Thoracic aorta (tissue), 2 donors: Measurements from ENCODE around the gene RPS15. TPM values are rescaled to one million over a fixed set of nuclear protein-coding genes. Genes with fewer than 3 reads are reported as not detected.
"Not testable (repeated sequence)": the region's sequence is repeated elsewhere in the genome, so short reads cannot be mapped to it uniquely, and the experiment has no call there.

Experiments
- ATAC-seq: fragments of 150-250 bp; one replicate; pipeline ENCODE4 v1.8.0; 2017; ENCODE audit warnings: low read depth; ENCODE audit not compliant: insufficient number of reproducible peaks, low FRiP score
- DNase-seq: peaks from one replicate; pipeline ENCODE4 v3.0.0-alpha.2; 2020; ENCODE audit warnings: low spot score
- H3K27ac ChIP-seq, 2 donors: fragments of 200-600 bp; sonication (generic); 1 replicate in 1 of 2; 2 replicates in 1 of 2; pipeline ENCODE4 v1.5.1; 2016; ENCODE audit warnings: mild to moderate bottlenecking in 2 of 2, moderate library complexity in 2 of 2
- H3K27me3 ChIP-seq: fragments of 200-600 bp; sonication (generic); replicated peaks from 2 replicates; pipeline ENCODE4 v1.6.0; 2016; ENCODE audit warnings: mild to moderate bottlenecking; ENCODE audit not compliant: insufficient read depth
- H3K36me3 ChIP-seq: fragments of 200-600 bp; sonication (generic); one replicate; pipeline ENCODE4 v1.5.1; 2016
- H3K4me1 ChIP-seq, 2 donors: fragments of 200-600 bp; sonication (generic); 1 replicate in 1 of 2; 2 replicates in 1 of 2; pipeline versions ENCODE4 v1.5.1 to v1.6.0; 2016; ENCODE audit warnings: low read depth in 2 of 2, mild to moderate bottlenecking in 1 of 2; ENCODE audit not compliant: control insufficient read depth in 1 of 2
- H3K4me3 ChIP-seq: fragments of 200-600 bp; sonication (generic); 2 replicates; pipeline ENCODE4 v1.5.1; 2016; ENCODE audit warnings: mild to moderate bottlenecking
- H3K9me3 ChIP-seq: fragments of 200-600 bp; sonication (generic); 2 replicates; pipeline ENCODE4 v1.5.1; 2016
- total RNA-seq, 2 donors: library from RNA; depleted of rRNA; stranded (reverse); fragments of >200 nt; gene quantifications; one replicate each; pipeline versions ENCODE4 v1.1.0 to v1.2.3, GENCODE V29; 2016
- TF ChIP-seq, protein P1 (sequence below): fragments of 200-600 bp; sonication (generic); IDR thresholded peaks from one replicate; pipeline ENCODE4 v1.5.1; 2019; ENCODE audit warnings: antibody characterized with exemption

The RPS15 gene
- total RNA-seq, 2 donors from 2014 or later, result 1,512 to 2,119 TPM

DNA sequence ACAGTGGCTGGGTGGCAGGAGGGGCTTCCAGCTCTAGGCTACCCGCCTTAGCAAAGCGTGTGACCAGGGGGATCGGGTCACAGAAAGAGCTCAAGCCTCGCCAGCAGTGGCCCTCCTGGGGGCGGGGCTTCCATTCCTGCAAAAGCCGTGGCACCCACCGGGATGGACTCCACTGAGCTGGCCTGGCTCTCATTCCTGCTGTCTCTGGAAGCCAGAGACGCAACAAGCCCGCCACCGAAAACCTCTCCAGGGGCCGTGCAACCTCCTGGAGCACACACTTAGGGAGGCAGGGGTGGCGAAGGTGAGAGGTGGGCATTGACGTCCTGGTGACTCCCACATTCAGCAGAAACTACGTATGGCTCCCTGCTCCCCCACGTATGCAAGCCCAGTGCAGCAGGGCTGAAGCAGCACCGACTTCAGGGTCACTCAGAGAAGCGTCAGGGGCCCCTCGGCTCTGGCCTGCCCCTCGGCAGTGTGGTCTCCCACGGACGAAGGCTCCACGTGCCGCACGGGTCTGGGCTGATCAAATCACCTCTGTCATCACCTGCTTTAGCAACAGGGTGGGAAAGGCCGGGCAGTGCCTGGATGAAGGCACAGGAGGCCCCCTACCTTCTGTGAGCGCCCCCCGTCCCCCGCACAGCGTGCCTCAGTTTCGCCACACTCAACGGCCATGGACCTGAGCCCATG, 37.7 kb downstream of the RPS15 start:
- ATAC-seq (no peak), DNase-seq (no peak)
- peaks cover 6% of the 10 kb centered on the region for H3K36me3 ChIP-seq
- H3K9me3 ChIP-seq, result no peaks in the 10 kb centered on the region
- peaks cover 15% of the 10 kb centered on the region for H3K27me3 ChIP-seq
- no peak overlapping the region for H3K4me3 ChIP-seq
- peaks cover 15 to 27% of the 10 kb centered on the region in 2 donors for H3K4me1 ChIP-seq
- TF ChIP-seq, protein P1, sequence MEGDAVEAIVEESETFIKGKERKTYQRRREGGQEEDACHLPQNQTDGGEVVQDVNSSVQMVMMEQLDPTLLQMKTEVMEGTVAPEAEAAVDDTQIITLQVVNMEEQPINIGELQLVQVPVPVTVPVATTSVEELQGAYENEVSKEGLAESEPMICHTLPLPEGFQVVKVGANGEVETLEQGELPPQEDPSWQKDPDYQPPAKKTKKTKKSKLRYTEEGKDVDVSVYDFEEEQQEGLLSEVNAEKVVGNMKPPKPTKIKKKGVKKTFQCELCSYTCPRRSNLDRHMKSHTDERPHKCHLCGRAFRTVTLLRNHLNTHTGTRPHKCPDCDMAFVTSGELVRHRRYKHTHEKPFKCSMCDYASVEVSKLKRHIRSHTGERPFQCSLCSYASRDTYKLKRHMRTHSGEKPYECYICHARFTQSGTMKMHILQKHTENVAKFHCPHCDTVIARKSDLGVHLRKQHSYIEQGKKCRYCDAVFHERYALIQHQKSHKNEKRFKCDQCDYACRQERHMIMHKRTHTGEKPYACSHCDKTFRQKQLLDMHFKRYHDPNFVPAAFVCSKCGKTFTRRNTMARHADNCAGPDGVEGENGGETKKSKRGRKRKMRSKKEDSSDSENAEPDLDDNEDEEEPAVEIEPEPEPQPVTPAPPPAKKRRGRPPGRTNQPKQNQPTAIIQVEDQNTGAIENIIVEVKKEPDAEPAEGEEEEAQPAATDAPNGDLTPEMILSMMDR, result no peak
- H3K27ac ChIP-seq, result no peak overlapping the region

DNA sequence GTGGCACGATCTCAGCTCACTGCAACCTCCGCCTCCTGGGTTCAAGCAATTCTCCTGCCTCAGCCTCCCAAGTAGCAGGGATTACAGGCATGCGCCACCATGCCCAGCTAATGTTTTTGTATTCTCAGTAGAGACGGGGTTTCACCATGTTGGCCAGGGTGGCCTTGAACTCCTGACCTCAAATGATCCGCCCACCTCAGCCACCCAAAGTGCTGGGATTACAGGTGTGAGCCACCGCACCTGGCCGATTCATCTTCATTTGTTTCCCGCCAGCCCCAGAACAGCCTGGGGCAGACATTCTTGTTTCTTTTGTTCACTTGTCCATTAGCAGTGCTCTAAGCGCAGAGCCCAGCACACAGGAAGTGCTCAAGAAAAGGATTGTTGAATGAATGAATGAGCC, 38.9 kb downstream of the RPS15 start:
- not testable (repeated sequence) for ATAC-seq, H3K36me3 ChIP-seq, DNase-seq, H3K27ac ChIP-seq, H3K27me3 ChIP-seq, H3K4me3 ChIP-seq, H3K9me3 ChIP-seq
- peaks cover 6 to 15% of the 10 kb centered on the region in 2 donors for H3K4me1 ChIP-seq

DNA sequence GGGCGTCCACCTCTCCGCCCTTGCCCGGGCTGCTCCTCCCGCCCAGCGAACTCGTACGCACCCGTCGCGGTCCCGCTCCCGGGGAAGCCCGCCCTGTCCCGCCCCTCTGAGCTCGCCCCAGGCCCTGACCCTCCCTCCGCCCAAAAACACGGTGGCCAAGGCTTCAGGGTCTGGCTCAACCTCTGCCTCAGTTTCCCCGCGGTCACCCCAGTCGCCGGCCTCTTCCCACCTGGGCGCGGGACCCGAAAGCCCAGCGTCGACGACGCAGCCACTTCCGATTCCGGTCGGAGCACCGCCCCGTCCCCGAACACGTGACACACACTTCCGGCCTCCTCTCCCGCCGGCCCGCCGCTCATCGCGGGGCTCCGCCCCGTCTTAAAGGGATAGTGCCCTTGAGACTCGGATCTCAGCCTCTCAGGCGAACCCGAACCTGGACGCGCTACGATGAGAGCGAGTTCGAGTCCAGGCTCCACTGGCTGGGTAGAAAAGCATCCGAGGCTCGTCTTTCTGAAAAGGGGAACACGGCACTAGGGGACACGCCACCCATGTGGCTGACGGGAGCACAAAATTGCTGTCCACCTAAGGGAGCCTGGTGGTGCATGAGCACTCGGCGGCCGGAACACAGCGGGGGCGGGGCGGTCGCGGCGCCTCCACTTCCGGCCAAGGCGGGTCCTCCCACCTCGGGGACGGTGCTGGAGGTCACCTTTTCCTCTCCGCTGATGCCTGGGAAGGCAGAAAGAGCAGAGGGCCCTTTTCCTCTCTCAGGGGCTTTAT, 40.9 kb downstream of the RPS15 start, which contains the start of gene C19orf25:
Gene C19orf25, minus strand, starts transcription at position 282 of the 774 bp plus-strand sequence. CDS start 312 bp downstream, outside the sequence.
- peak; percentile 85 for ATAC-seq
- no peaks in the 10 kb centered on the region for H3K9me3 ChIP-seq
- peaks cover 6 to 15% of the 10 kb centered on the region in 2 donors for H3K4me1 ChIP-seq
- TF ChIP-seq, protein P1, result no peak
- peak; percentile 78 for DNase-seq
- no peaks in the 10 kb centered on the region for H3K27me3 ChIP-seq
- H3K27ac ChIP-seq, result peak within 1 kb of the TSS in 1 of 2 donors; percentile 32
- H3K36me3 ChIP-seq, result peaks cover 6% of the 10 kb centered on the region
- peak within 1 kb of the TSS; percentile 86 for H3K4me3 ChIP-seq

DNA sequence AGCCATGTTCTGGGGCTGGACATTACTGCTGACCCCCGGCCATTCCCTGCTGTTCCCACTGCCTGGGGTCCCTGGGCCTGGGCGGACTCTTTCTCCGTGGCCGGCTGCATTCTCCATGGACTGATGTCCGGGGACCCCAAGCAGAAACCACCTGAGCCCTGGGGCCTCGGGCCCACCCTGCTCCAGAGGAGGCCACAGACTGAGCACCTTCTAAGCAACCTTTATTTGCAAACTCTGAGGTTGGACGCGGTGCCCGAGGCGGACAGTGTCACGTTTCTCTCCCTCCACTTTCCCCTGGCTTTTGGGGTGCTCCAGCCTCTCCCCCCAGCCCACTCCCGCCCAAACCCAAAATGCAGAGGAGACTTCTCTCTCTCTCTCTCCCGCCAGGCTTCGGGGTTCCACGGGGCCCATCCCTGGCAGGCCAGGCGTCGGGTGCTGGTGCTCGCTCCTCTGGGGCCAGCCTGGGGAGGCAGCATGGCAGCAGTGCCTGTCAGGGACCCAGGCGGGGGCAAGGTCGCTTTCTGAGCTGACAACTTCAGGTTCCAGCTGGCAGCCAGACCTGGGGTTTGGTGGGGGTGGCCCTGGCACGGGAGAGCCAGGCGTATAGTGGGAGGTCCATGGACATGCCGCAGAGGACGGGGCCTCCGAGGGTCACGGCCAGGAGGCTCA, 43.2 kb downstream of the RPS15 start:
- TF ChIP-seq, protein P1, result no peak
- no peak for ATAC-seq
- H3K4me1 ChIP-seq, result peaks cover 6 to 15% of the 10 kb centered on the region in 2 donors
- H3K4me3 ChIP-seq, result no peak overlapping the region
- no peaks in the 10 kb centered on the region for H3K27me3 ChIP-seq
- H3K9me3 ChIP-seq, result no peaks in the 10 kb centered on the region
- peaks cover under 1% of the 10 kb centered on the region for H3K36me3 ChIP-seq
- H3K27ac ChIP-seq, result no peak overlapping the region
- DNase-seq, result no peak

DNA sequence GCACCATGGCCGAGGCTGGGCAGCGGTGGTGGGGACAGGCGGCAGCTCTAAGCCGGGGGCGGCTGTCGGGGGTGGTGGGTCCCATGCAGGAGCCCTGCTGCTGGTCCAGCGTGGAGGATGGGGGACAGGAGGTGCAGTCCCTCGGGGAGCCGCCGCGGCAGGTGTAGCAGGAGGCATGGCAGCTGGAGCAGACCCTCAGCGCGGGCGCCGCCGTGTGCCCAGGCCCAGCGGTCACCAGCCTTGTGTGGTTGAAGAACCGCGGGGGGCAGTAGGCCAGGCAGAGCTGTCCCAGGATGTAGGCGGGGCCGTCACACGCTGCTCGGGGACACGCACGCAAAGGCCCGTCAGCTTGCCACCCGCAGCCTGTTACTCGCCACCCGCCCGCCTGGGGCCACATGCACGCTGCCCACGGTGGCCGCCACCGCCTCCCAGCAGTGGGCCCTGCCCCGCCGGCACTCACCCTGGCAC, 43.7 kb downstream of the RPS15 start:
- Histone ChIP-seq H3K4me1 (peaks cover 6 to 15% of the 10 kb centered on the region in 2 donors), H3K27ac (no peak overlapping the region), H3K27me3 (no peaks in the 10 kb centered on the region), H3K36me3 (no peaks in the 10 kb centered on the region), H3K9me3 (no peaks in the 10 kb centered on the region), H3K4me3 (no peak overlapping the region)
- DNase-seq, result no peak
- ATAC-seq, result no peak
- TF ChIP-seq, protein P1, result no peak
